Endothelial cell of umbilical vein (primary cell): ENCODE results near the gene PFDN4. TPM values are rescaled to one million over a fixed set of nuclear protein-coding genes. Genes with fewer than 3 reads are reported as not detected.

Source experiments
- Bru-seq: library from RNA; stranded (reverse); fragments of 400-500 nt; gene quantifications from one replicate; lab custom pipeline; 2021; lab: Mats Ljungman, UMichigan
- BruChase-seq, 2 experiments: library from RNA; stranded (reverse); fragments of 400-500 nt; gene quantifications; one replicate each; lab custom pipeline; 2021; lab: Mats Ljungman, UMichigan
- BruUV-seq: library from RNA; stranded (reverse); fragments of 400-500 nt; replicated peaks from 2 replicates; lab custom pipeline; 2021; lab: Mats Ljungman, UMichigan
- CTCF ChIA-PET: fragments of 300-600, 350-600 bp; sonication (Branson Sonifier 250); formaldehyde crosslinking; loops from one replicate; lab custom pipeline; 2021; ENCODE audit warnings: antibody characterized with exemption, inconsistent platforms; lab: Charles Lee
- POLR2A ChIA-PET: fragments of 300-600, 350-600 bp; sonication (Branson Sonifier 250); formaldehyde crosslinking; loops from one replicate; lab custom pipeline; 2021; ENCODE audit warnings: antibody characterized with exemption, inconsistent platforms; lab: Charles Lee
- DNase-seq: peaks from one replicate; pipeline ENCODE4 v3.0.0-alpha.2; 2011; ENCODE audit warnings: low read depth, low spot score
- FAIRE-seq: peaks from 2 replicates; lab custom pipeline; 2011; peaks lifted over from hg19 to GRCh38; lab: Jason Lieb, UNC
- H2AFZ ChIP-seq: 2 replicates; pipeline ENCODE4 v1.6.0; 2012; ENCODE audit warnings: low read depth, low read length, control low read depth, inconsistent platforms
- H3K27ac ChIP-seq: 2 replicates; pipeline ENCODE4 v1.5.1; 2011; ENCODE audit warnings: low read depth, mild to moderate bottlenecking, control low read depth, low read length, moderate library complexity; ENCODE audit not compliant: insufficient read depth
- H3K27me3 ChIP-seq, 2 experiments: 2 replicates each; pipeline versions ENCODE4 v1.6.0 to v1.6.1; 2011; ENCODE audit warnings: low read length in 2 of 2, mixed read lengths in 1 of 2; ENCODE audit not compliant: control insufficient read depth in 2 of 2, insufficient read depth in 2 of 2
- H3K36me3 ChIP-seq, 2 experiments: 2 replicates in 1 of 2; 3 replicates in 1 of 2; pipeline ENCODE4 v1.5.1; 2011; ENCODE audit warnings: low read length in 2 of 2, mild to moderate bottlenecking in 1 of 2, moderate library complexity in 1 of 2; ENCODE audit not compliant: control insufficient read depth in 2 of 2, insufficient read depth in 2 of 2; ENCODE audit errors: extremely low read depth in 1 of 2
- H3K4me1 ChIP-seq: 3 replicates; pipeline ENCODE4 v1.5.1; 2011; ENCODE audit warnings: mild to moderate bottlenecking, low read length; ENCODE audit not compliant: control insufficient read depth, insufficient read depth; ENCODE audit errors: extremely low read depth
- H3K4me2 ChIP-seq: 2 replicates; pipeline ENCODE4 v1.6.1; 2011; ENCODE audit warnings: low read length, control low read depth, mixed read lengths; ENCODE audit not compliant: insufficient read depth
- H3K4me3 ChIP-seq, 3 experiments: fragments of 200-600 bp in 1 of 3; sonication (generic), shearing (Covaris generic) in 1 of 3; replicated peaks in 1 of 3; 2 replicates each; pipeline ENCODE4 v1.5.1; 2011 to 2016; ENCODE audit warnings: control low read depth in 3 of 3, low read length in 3 of 3, mild to moderate bottlenecking in 2 of 3, inconsistent platforms in 1 of 3, low read depth in 1 of 3, moderate library complexity in 1 of 3; ENCODE audit not compliant: insufficient read depth in 1 of 3
- H3K79me2 ChIP-seq: 2 replicates; pipeline ENCODE4 v1.6.0; 2012; ENCODE audit warnings: low read length, inconsistent platforms; ENCODE audit not compliant: control insufficient read depth, insufficient read depth
- H3K9ac ChIP-seq: replicated peaks from 2 replicates; pipeline ENCODE3; 2011; ENCODE audit warnings: low read length, control low read depth; ENCODE audit not compliant: insufficient read depth; ENCODE audit errors: extremely low read depth
- H3K9me1 ChIP-seq: replicated peaks from 3 replicates; pipeline ENCODE4 v1.6.0; 2011; ENCODE audit warnings: mild to moderate bottlenecking, low read length; ENCODE audit not compliant: control insufficient read depth, insufficient read depth; ENCODE audit errors: extremely low read depth
- H3K9me3 ChIP-seq: replicated peaks from 2 replicates; pipeline ENCODE4 v1.5.1; 2012; ENCODE audit warnings: low read length, inconsistent platforms; ENCODE audit not compliant: control insufficient read depth, insufficient read depth
- H4K20me1 ChIP-seq: replicated peaks from 2 replicates; pipeline ENCODE3; 2011; ENCODE audit warnings: mild to moderate bottlenecking, low read length; ENCODE audit not compliant: control insufficient read depth, insufficient read depth; ENCODE audit errors: extremely low read depth
- FOS ChIP-seq: IDR thresholded peaks from 2 replicates; pipeline ENCODE4 v1.6.1; 2011; ENCODE audit warnings: mild to moderate bottlenecking, low read length, moderate library complexity, borderline replicate concordance; ENCODE audit not compliant: insufficient read depth
- GATA2 ChIP-seq: IDR thresholded peaks from 2 replicates; pipeline ENCODE4 v1.7.0; 2011; ENCODE audit warnings: low read depth, mild to moderate bottlenecking, moderate library complexity, mixed read lengths, low read length; ENCODE audit not compliant: insufficient read length, insufficient read depth
- MYC ChIP-seq: IDR thresholded peaks from one replicate; pipeline ENCODE4 v1.6.1; 2011; ENCODE audit warnings: mild to moderate bottlenecking, low read depth, low read length
- POLR2A ChIP-seq: IDR thresholded peaks from 2 replicates; pipeline ENCODE4 v1.6.1; 2012; ENCODE audit warnings: low read depth, mild to moderate bottlenecking, control low read depth, low read length
- POLR2AphosphoS5 ChIP-seq: IDR thresholded peaks from 2 replicates; pipeline ENCODE4 v1.6.1; 2012; ENCODE audit warnings: low read depth, mild to moderate bottlenecking, control low read depth, low read length, moderate library complexity; ENCODE audit not compliant: insufficient read depth
- dilution Hi-C: fragments of 300-500 bp; cut with MboI; formaldehyde crosslinking; loops from one replicate; pipeline ENCODE4 v1.15.0; 2019; ENCODE audit warnings: low sequenced_read_pairs; ENCODE audit not compliant: extremely low pct_ligation_motif_present
- intact Hi-C: fragments of 100-400 bp; cut with micrococcal nuclease; formaldehyde crosslinking; loops from one replicate; pipeline ENCODE4 v1.10.0; 2022
- long read RNA-seq: library from polyadenylated mRNA; stranded (forward); transcript quantifications from one replicate; pipeline ENCODE4 v2.0.0, GENCODE V29; 2021
- polyA minus RNA-seq, 3 experiments: library from RNA; depleted of rRNA, polyadenylated mRNA; stranded (reverse); fragments of >200 nt; gene quantifications; 1 replicate in 1 of 3; 2 replicates in 2 of 3; pipeline ENCODE4 v1.2.3, GENCODE V29; 2011
- polyA plus RNA-seq, 4 experiments: library from polyadenylated mRNA; depleted of rRNA in 3 of 4; stranded (reverse) in 3 of 4; unstranded in 1 of 4; fragments of >200 nt; gene quantifications; 2 replicates each; pipeline versions ENCODE4 v1.2.1 to v1.2.3, GENCODE V29; 2011 to 2012; ENCODE audit warnings: missing spikeins in 1 of 4
- total RNA-seq: library from RNA; stranded (reverse); gene quantifications from 2 replicates; pipeline ENCODE4 v1.2.3, GENCODE V29; 2021
- TF ChIP-seq, protein P1 (sequence below): IDR thresholded peaks from 2 replicates; pipeline ENCODE4 v1.6.1; 2011; ENCODE audit not compliant: insufficient read depth, insufficient read length
- TF ChIP-seq, protein P2 (sequence below), 2 donors: IDR thresholded peaks; 1 replicate in 1 of 2; 2 replicates in 1 of 2; pipeline ENCODE4 v1.5.1; 2011; ENCODE audit warnings: low read length in 2 of 2, mild to moderate bottlenecking in 2 of 2, moderate library complexity in 2 of 2, control low read depth in 1 of 2, inconsistent platforms in 1 of 2, low read depth in 1 of 2; ENCODE audit not compliant: insufficient read depth in 1 of 2; ENCODE audit errors: extremely low read depth in 1 of 2

Gene PFDN4, protein sequence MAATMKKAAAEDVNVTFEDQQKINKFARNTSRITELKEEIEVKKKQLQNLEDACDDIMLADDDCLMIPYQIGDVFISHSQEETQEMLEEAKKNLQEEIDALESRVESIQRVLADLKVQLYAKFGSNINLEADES
- total RNA-seq, result 37.9 and 44.2 TPM in 2 replicates
- 12.1 and 17.5 TPM in 2 replicates for polyA plus RNA-seq
- polyA plus RNA-seq (2011; cell fraction: cytosol; rRNA removed), result 52.8 and 54.9 TPM in 2 replicates
- polyA plus RNA-seq (2011; cell fraction: nucleus; rRNA removed), result 20.7 and 30.2 TPM in 2 replicates
- 63.3 and 90.4 TPM in 2 replicates for polyA plus RNA-seq (2012)
- 1.9 and 2.6 TPM in 2 replicates for polyA minus RNA-seq
- polyA minus RNA-seq (2011; cell fraction: cytosol; rRNA and poly(A)+ RNA removed), result 16.8 TPM
- polyA minus RNA-seq (2011; cell fraction: nucleus; rRNA and poly(A)+ RNA removed), result 2.4 and 3.9 TPM in 2 replicates
- percentile 82 among the genes with signal in this experiment for Bru-seq, nascent RNA
- BruChase-seq, experiment 1, labeled RNA remaining after a 6-hour chase, result percentile 87 among the genes with signal in this experiment
- BruChase-seq, experiment 2, labeled RNA remaining after a 2-hour chase, result percentile 70 among the genes with signal in this experiment
- long read RNA-seq, transcript PFDN4-201 (4 exons, 1,462 nt), result major isoform, 363 of 388 reads
- long read RNA-seq, partial matches to known transcripts, result 15 of 388 reads
- long read RNA-seq, other reads (novel, unspliced or antisense), result 10 of 388 reads

DNA sequence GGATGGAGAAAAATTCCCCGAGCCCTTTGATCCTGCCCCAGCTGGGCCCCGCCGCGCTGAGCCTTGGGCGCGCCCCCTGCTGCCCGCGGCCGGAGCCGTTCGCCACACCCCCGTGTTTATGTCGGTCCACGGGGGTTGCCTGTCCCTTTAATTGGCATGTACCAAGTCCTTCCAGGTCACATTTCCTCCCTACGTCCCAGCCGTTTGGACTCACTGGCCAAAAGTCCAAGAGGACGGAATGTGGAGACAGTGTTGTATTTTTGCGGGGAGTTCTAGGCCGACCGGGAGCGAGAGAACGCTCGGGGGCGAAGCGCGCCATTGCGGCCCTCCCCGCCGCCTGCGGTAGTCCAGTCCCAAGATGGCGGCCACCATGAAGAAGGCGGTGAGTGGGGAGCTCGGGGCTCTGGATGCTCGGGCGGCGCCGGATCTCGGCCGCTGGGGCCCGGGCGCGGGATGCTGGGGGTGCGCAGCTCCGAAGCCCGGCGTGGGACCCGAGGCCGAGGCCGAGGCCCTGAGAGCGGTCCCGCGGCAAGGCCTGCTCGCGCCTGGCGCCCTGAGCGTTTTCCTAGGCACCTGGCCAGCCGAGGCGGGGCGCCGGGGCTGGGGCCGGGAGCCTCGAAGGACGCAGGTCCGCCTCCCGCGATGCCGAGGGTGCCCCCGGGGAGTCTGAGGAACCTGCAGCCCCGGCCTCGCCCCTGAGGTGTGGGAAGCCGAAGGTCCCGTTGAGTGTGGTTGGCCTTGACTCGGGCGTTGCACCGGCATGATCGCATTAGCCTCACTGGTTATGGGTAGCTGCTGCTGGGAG lies at the start of gene PFDN4:
Gene PFDN4 (plus strand): TSS at position 345 of the 805 bp plus-strand sequence. CDS start 14 bp downstream, at position 359.
- Histone ChIP-seq H4K20me1 (no peaks in the 10 kb centered on the region), H3K36me3 (no peaks in the 10 kb centered on the region), H3K9me1 (no peaks in the 10 kb centered on the region), H2AFZ (peak within 1 kb of the TSS; percentile 78), H3K9ac (peak within 1 kb of the TSS; percentile 97), H3K4me1 (peaks cover 9% of the 10 kb centered on the region), H3K79me2 (peaks cover 46% of the 10 kb centered on the region), H3K4me2 (peak within 1 kb of the TSS; percentile 90), H3K4me3 (peak within 1 kb of the TSS; percentile 74 to 88 (median 76)), H3K27ac (peak within 1 kb of the TSS; percentile 97), H3K9me3 (no peaks in the 10 kb centered on the region), H3K27me3 (no peaks in the 10 kb centered on the region)
- TF ChIP-seq POLR2AphosphoS5 (no peak), MYC (no peak), GATA2 (no peak), FOS (no peak), POLR2A (peak; percentile 67)
- TF ChIP-seq, protein P1, sequence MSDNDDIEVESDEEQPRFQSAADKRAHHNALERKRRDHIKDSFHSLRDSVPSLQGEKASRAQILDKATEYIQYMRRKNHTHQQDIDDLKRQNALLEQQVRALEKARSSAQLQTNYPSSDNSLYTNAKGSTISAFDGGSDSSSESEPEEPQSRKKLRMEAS, result peak; percentile 29
- TF ChIP-seq, protein P2, sequence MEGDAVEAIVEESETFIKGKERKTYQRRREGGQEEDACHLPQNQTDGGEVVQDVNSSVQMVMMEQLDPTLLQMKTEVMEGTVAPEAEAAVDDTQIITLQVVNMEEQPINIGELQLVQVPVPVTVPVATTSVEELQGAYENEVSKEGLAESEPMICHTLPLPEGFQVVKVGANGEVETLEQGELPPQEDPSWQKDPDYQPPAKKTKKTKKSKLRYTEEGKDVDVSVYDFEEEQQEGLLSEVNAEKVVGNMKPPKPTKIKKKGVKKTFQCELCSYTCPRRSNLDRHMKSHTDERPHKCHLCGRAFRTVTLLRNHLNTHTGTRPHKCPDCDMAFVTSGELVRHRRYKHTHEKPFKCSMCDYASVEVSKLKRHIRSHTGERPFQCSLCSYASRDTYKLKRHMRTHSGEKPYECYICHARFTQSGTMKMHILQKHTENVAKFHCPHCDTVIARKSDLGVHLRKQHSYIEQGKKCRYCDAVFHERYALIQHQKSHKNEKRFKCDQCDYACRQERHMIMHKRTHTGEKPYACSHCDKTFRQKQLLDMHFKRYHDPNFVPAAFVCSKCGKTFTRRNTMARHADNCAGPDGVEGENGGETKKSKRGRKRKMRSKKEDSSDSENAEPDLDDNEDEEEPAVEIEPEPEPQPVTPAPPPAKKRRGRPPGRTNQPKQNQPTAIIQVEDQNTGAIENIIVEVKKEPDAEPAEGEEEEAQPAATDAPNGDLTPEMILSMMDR (IDR thresholded peaks at IDR 0.05; ENCODE audit: extremely low read depth in 1 of 2, insufficient read depth in 1 of 2, low read depth in 1 of 2, low read length in 2 of 2), result peak; percentile 88 to 96
- DNase-seq, result peak; percentile 90
- BruUV-seq, result no TSS peak
- dilution Hi-C loops (no loop called here), intact Hi-C loops (loop anchor here (1.0 to 5.0 kb wide), 3 partner anchors 10 to 269 kb away; partner anchors contain the start of gene DOK5)
- POLR2A ChIA-PET, result no interaction called here
- FAIRE-seq, result peak; percentile 89
- CTCF ChIA-PET, result interaction anchor here (0.6 to 2.3 kb wide), 19 partner anchors 9 to 440 kb away, joined by 3 to 14 read pairs (median 4); no protein-coding TSS in a partner anchor
